ENCODE measurements around the gene LDLRAP1. TPM values are rescaled to one million over a fixed set of nuclear protein-coding genes. Genes with fewer than 3 reads are reported as not detected.

LDLRAP1 gene
- polyA plus RNA-seq, 1 donor from 2014 or later, result 0.22 TPM

DNA sequence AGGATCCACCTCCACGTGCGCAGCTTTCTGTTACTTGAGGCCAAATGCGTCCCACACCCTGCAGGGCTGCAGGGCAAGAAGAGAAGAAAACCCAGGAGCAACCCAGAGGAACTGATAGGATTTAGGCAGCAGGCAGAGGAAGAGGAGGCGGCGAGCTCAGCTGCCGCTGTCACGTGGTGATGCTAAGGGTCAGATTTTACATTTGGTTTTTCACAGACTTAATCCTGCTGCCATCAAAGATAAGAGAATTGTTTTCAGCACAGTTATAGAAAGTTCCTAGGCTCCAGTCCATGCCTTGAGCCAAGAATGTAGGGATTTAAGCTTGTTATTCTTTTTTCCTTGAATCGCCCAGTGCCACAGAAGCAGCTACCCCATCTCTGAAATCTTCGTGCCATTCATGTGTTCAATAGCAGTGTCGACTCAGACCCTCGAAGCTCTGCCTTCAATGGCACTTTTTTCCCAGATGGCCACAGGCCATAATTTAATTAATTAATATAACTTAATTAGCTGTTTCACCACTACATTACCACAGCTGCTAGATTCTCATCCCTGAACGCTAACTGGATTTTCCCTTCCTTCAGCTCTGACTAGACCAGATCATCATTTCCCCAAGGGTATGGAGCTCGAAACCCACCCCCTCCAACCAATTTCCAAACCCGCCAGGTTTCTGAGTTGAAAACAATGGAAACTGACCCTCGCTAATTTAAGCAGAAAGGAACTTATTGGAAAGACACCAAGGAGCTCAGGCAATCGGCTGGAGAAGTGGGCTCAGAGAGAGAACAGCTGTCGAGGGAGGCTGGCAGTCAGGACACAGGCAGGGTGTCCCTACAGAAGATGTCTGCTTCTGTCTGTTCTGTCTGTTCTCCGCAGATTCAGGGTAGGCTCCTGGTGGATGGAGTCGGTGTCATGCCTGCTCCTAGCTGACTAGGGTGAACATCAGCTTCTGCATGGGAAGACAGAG lies 36.2 kb downstream of the LDLRAP1 start:
- Histone ChIP-seq H3K79me2 (replicated peaks; ENCODE audit: insufficient read depth, low read length) (no peaks in the 10 kb centered on the region), H3K9ac (ENCODE audit: low read length) (no peak overlapping the region)

DNA sequence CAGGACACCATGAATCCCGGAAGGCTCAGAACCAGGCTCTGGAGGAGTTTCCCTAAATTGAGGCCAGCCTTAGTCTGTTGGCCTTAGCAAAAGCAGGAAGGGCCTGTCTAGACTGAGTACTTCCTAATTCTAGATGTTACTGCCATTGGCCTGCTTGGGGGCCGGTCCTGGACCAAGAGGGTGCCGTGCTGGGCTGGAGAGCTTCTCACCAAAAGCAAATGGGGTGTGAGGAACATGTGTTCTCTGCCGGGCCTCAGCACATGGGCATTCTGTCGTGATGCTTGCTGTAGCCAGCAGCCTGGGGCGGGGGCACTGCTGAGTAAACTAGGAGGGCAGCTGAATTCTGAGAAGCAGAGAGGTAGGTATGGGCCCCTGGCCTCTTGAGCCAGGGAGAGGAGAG lies 37.5 kb downstream of the LDLRAP1 start:
- H3K36me3 ChIP-seq (ENCODE audit: insufficient read depth, low read length), result no peaks in the 10 kb centered on the region
- H2AFZ ChIP-seq (ENCODE audit: low read depth, low read length), result no peak overlapping the region
- H3K4me3 ChIP-seq (ENCODE audit: low read length), result no peak overlapping the region
- no peaks in the 10 kb centered on the region for H4K20me1 ChIP-seq (ENCODE audit: insufficient read depth)
- no peak overlapping the region for H3K27ac ChIP-seq (ENCODE audit: low read length)
- no peaks in the 10 kb centered on the region for H3K9me3 ChIP-seq (ENCODE audit: low read length)
- H3F3A ChIP-seq (ENCODE audit: insufficient read depth, low read length, poor library complexity, severe bottlenecking), result no peaks in the 10 kb centered on the region
- H3K4me2 ChIP-seq (ENCODE audit: low read length), result no peak overlapping the region
- no peak overlapping the region for H3K9ac ChIP-seq (ENCODE audit: low read length)
- no peaks in the 10 kb centered on the region for H3K27me3 ChIP-seq (ENCODE audit: insufficient read depth, low read depth, low read length)
- H3K79me2 ChIP-seq (replicated peaks; ENCODE audit: insufficient read depth, low read length), result no peaks in the 10 kb centered on the region
- TF ChIP-seq SMC3 (conservative IDR thresholded peaks at IDR 0.05; ENCODE audit: poor library complexity) (no peak), CTCF (IDR thresholded peaks at IDR 0.05; ENCODE audit: poor library complexity, severe bottlenecking) (no peak), EZH2 (IDR thresholded peaks at IDR 0.05; ENCODE audit: borderline replicate concordance, insufficient read depth, low read length, poor library complexity, severe bottlenecking) (no peak), MXI1 (conservative IDR thresholded peaks at IDR 0.05; ENCODE audit: poor library complexity, severe bottlenecking) (no peak), POLR2AphosphoS5 (IDR thresholded peaks at IDR 0.05) (no peak), TAF1 (IDR thresholded peaks at IDR 0.05; ENCODE audit: low read depth) (no peak)
- TF ChIP-seq, protein P1, sequence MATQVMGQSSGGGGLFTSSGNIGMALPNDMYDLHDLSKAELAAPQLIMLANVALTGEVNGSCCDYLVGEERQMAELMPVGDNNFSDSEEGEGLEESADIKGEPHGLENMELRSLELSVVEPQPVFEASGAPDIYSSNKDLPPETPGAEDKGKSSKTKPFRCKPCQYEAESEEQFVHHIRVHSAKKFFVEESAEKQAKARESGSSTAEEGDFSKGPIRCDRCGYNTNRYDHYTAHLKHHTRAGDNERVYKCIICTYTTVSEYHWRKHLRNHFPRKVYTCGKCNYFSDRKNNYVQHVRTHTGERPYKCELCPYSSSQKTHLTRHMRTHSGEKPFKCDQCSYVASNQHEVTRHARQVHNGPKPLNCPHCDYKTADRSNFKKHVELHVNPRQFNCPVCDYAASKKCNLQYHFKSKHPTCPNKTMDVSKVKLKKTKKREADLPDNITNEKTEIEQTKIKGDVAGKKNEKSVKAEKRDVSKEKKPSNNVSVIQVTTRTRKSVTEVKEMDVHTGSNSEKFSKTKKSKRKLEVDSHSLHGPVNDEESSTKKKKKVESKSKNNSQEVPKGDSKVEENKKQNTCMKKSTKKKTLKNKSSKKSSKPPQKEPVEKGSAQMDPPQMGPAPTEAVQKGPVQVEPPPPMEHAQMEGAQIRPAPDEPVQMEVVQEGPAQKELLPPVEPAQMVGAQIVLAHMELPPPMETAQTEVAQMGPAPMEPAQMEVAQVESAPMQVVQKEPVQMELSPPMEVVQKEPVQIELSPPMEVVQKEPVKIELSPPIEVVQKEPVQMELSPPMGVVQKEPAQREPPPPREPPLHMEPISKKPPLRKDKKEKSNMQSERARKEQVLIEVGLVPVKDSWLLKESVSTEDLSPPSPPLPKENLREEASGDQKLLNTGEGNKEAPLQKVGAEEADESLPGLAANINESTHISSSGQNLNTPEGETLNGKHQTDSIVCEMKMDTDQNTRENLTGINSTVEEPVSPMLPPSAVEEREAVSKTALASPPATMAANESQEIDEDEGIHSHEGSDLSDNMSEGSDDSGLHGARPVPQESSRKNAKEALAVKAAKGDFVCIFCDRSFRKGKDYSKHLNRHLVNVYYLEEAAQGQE (IDR thresholded peaks at IDR 0.05; ENCODE audit: borderline replicate concordance), result no peak
- H3K9me2 ChIP-seq (ENCODE audit: insufficient read depth, low read length), result no peaks in the 10 kb centered on the region

More for the DNA sequence above, 36.2 kb downstream of the LDLRAP1 start:
- no peaks in the 10 kb centered on the region for H3K9me3 ChIP-seq (ENCODE audit: low read length)
- H4K20me1 ChIP-seq (ENCODE audit: insufficient read depth), result no peaks in the 10 kb centered on the region
- H3K4me3 ChIP-seq (ENCODE audit: low read length), result no peak overlapping the region
- H3K4me2 ChIP-seq (ENCODE audit: low read length), result no peak overlapping the region
- H3K9me2 ChIP-seq (ENCODE audit: insufficient read depth, low read length), result no peaks in the 10 kb centered on the region
- H3K27me3 ChIP-seq (ENCODE audit: insufficient read depth, low read depth, low read length), result no peaks in the 10 kb centered on the region
- no peaks in the 10 kb centered on the region for H3F3A ChIP-seq (ENCODE audit: insufficient read depth, low read length, poor library complexity, severe bottlenecking)
- no peak for TF ChIP-seq POLR2AphosphoS5 (IDR thresholded peaks at IDR 0.05)
- no peaks in the 10 kb centered on the region for H3K36me3 ChIP-seq (ENCODE audit: insufficient read depth, low read length)
- no peak overlapping the region for H3K27ac ChIP-seq (ENCODE audit: low read length)
- no peak overlapping the region for H2AFZ ChIP-seq (ENCODE audit: low read depth, low read length)

- Histone ChIP-seq H3K9me3 (ENCODE audit: low read length) (no peaks in the 10 kb centered on the region), H3K79me2 (replicated peaks; ENCODE audit: insufficient read depth, low read length) (no peaks in the 10 kb centered on the region), H3F3A (ENCODE audit: insufficient read depth, low read length, poor library complexity, severe bottlenecking) (no peaks in the 10 kb centered on the region), H3K4me3 (ENCODE audit: low read length) (no peak overlapping the region), H3K4me2 (ENCODE audit: low read length) (no peak overlapping the region), H3K9ac (ENCODE audit: low read length) (no peak overlapping the region), H3K36me3 (ENCODE audit: insufficient read depth, low read length) (no peaks in the 10 kb centered on the region), H3K27me3 (ENCODE audit: insufficient read depth, low read depth, low read length) (no peaks in the 10 kb centered on the region), H3K9me2 (ENCODE audit: insufficient read depth, low read length) (no peaks in the 10 kb centered on the region), H4K20me1 (ENCODE audit: insufficient read depth) (no peaks in the 10 kb centered on the region), H2AFZ (ENCODE audit: low read depth, low read length) (no peak overlapping the region), H3K27ac (ENCODE audit: low read length) (no peak overlapping the region)
- TF ChIP-seq, protein P1 (IDR thresholded peaks at IDR 0.05; ENCODE audit: borderline replicate concordance), result no peak
These were observed 38.4 kb downstream of the LDLRAP1 start for GRCh38 chr1:25581764-25582163.
